HG03565 (cell line): ENCODE data around the gene CAB39L.

Experiments
- ATAC-seq: cut with Tn5 transposase; IDR thresholded peaks from one replicate; pipeline ENCODE4 v1.9.1; 2021; ENCODE audit warnings: mild to moderate bottlenecking, moderate library complexity; ENCODE audit not compliant: unreplicated experiment

The CAB39L gene

GRCh38 chr13:49314344-49314882, 129.5 kb downstream of the CAB39L start:
- ATAC-seq = no peak

- no peak for ATAC-seq
Observed at GRCh38 chr13:49311816-49312215, 132.0 kb downstream of the CAB39L start.

- no peak for ATAC-seq
Observed at GRCh38 chr13:49310251-49310650, 133.6 kb downstream of the CAB39L start.

- no peak for ATAC-seq
Observed at GRCh38 chr13:49308921-49309408, 134.9 kb downstream of the CAB39L start.

GRCh38 chr13:49308097-49308875, 135.6 kb downstream of the CAB39L start:
- no peak for ATAC-seq

GRCh38 chr13:49307365-49307764, 136.5 kb downstream of the CAB39L start:
- ATAC-seq = no peak

- ATAC-seq = no peak
Observed at GRCh38 chr13:49305792-49306425, 138.0 kb downstream of the CAB39L start.

- no peak for ATAC-seq
Observed at GRCh38 chr13:49304763-49305700, 138.8 kb downstream of the CAB39L start.

GRCh38 chr13:49304356-49304755, 139.5 kb downstream of the CAB39L start:
- ATAC-seq = no peak

GRCh38 chr13:49303533-49304252, 140.2 kb downstream of the CAB39L start:
- ATAC-seq = no peak

- no peak for ATAC-seq
Observed at GRCh38 chr13:49302817-49303216, 141.0 kb downstream of the CAB39L start.

GRCh38 chr13:49302222-49302621, 141.6 kb downstream of the CAB39L start:
- no peak for ATAC-seq

- peak; percentile 82 for ATAC-seq
Observed at GRCh38 chr13:49300739-49301589, 142.9 kb downstream of the CAB39L start.

GRCh38 chr13:49300276-49300675, 143.6 kb downstream of the CAB39L start:
- no peak for ATAC-seq

GRCh38 chr13:49298903-49299605, 144.8 kb downstream of the CAB39L start:
- ATAC-seq = no peak

GRCh38 chr13:49298416-49298815, 145.4 kb downstream of the CAB39L start:
- no peak for ATAC-seq

- ATAC-seq = no peak
Observed at GRCh38 chr13:49297338-49297737, 146.5 kb downstream of the CAB39L start.

GRCh38 chr13:49296659-49297058, 147.2 kb downstream of the CAB39L start:
- no peak for ATAC-seq

- no peak for ATAC-seq
Observed at GRCh38 chr13:49295244-49295643, 148.6 kb downstream of the CAB39L start.
